VCaP (cell line): ENCODE data around the gene UIMC1.

ENCODE experiments used
- H3K27ac ChIP-seq: fragments of 450-650 bp; 2 replicates; pipeline ENCODE4 v1.5.1; 2017
- CTCF ChIP-seq: fragments of 450-650 bp; conservative IDR thresholded peaks from 2 replicates; pipeline ENCODE4 v1.5.1; 2017; ENCODE audit warnings: mild to moderate bottlenecking, moderate library complexity

Gene UIMC1

GRCh38 chr5:176887252-176887849 lies 119.2 kb downstream of the UIMC1 start:
- TF ChIP-seq CTCF, result no peak
- H3K27ac ChIP-seq, result no peak overlapping the region

- H3K27ac ChIP-seq, result no peak overlapping the region
- TF ChIP-seq CTCF, result no peak
These were observed 120.0 kb downstream of the UIMC1 start for GRCh38 chr5:176886336-176887251.

- no peak for TF ChIP-seq CTCF
- no peak overlapping the region for H3K27ac ChIP-seq
These were observed 122.0 kb downstream of the UIMC1 start for GRCh38 chr5:176884571-176884890.

- no peak overlapping the region for H3K27ac ChIP-seq
- TF ChIP-seq CTCF, result no peak
These were observed 122.6 kb downstream of the UIMC1 start for GRCh38 chr5:176883700-176884570.

- no peak overlapping the region for H3K27ac ChIP-seq
- TF ChIP-seq CTCF, result no peak
These were observed 124.0 kb downstream of the UIMC1 start for GRCh38 chr5:176882567-176882903.

GRCh38 chr5:176881816-176882566 lies 124.6 kb downstream of the UIMC1 start:
- no peak overlapping the region for H3K27ac ChIP-seq
- TF ChIP-seq CTCF, result no peak
